ENCODE results near the gene ATRNL1. TPM values are rescaled to one million over a fixed set of nuclear protein-coding genes. Genes with fewer than 3 reads are reported as not detected.
"Not testable (repeated sequence)": the region's sequence is repeated elsewhere in the genome, so short reads cannot be mapped to it uniquely, and the experiment has no call there.

The ATRNL1 gene
- total RNA-seq, 1 donor from 2014 or later, result 11.4 TPM

GRCh38 chr10:115328331-115328730, 235.2 kb downstream of the ATRNL1 start:
- Histone ChIP-seq H3K27me3 (ENCODE audit: control insufficient read depth, insufficient read depth, low read length) (no peaks in the 10 kb centered on the region), H3K4me3 (ENCODE audit: low read depth, low read length) (no peak overlapping the region), H3K36me3 (ENCODE audit: control insufficient read depth, insufficient read depth, low read length) (no peaks in the 10 kb centered on the region)
- DNase-seq (ENCODE audit: low read depth), result no peak
- TF ChIP-seq CTCF (IDR thresholded peaks at IDR 0.05; ENCODE audit: insufficient read depth, low read length, poor library complexity, severe bottlenecking), result no peak

- Histone ChIP-seq H3K4me3 (ENCODE audit: low read depth, low read length) (no peak overlapping the region), H3K36me3 (ENCODE audit: control insufficient read depth, insufficient read depth, low read length) (no peaks in the 10 kb centered on the region), H3K27me3 (ENCODE audit: control insufficient read depth, insufficient read depth, low read length) (no peaks in the 10 kb centered on the region)
- DNase-seq (ENCODE audit: low read depth), result peak; percentile 34
- no peak for TF ChIP-seq CTCF (IDR thresholded peaks at IDR 0.05; ENCODE audit: insufficient read depth, low read length, poor library complexity, severe bottlenecking)
Observed at GRCh38 chr10:115335366-115335765, 242.2 kb downstream of the ATRNL1 start.

GRCh38 chr10:115355162-115355760, 262.1 kb downstream of the ATRNL1 start:
- TF ChIP-seq CTCF (IDR thresholded peaks at IDR 0.05; ENCODE audit: insufficient read depth, low read length, poor library complexity, severe bottlenecking), result peak; percentile 78
- Histone ChIP-seq H3K27me3 (ENCODE audit: control insufficient read depth, insufficient read depth, low read length) (no peaks in the 10 kb centered on the region), H3K4me3 (ENCODE audit: low read depth, low read length) (no peak overlapping the region), H3K36me3 (ENCODE audit: control insufficient read depth, insufficient read depth, low read length) (no peaks in the 10 kb centered on the region)
- peak; percentile 44 for DNase-seq (ENCODE audit: low read depth)

GRCh38 chr10:115367920-115368319, 274.8 kb downstream of the ATRNL1 start:
- H3K27me3 ChIP-seq (ENCODE audit: control insufficient read depth, insufficient read depth, low read length); H3K4me3 ChIP-seq (ENCODE audit: low read depth, low read length); DNase-seq (ENCODE audit: low read depth); H3K36me3 ChIP-seq (ENCODE audit: control insufficient read depth, insufficient read depth, low read length): not testable (repeated sequence)

GRCh38 chr10:115379064-115379463, 285.9 kb downstream of the ATRNL1 start:
- H3K27me3 ChIP-seq (ENCODE audit: control insufficient read depth, insufficient read depth, low read length), result no peaks in the 10 kb centered on the region
- no peaks in the 10 kb centered on the region for H3K36me3 ChIP-seq (ENCODE audit: control insufficient read depth, insufficient read depth, low read length)
- DNase-seq (ENCODE audit: low read depth), result no peak
- H3K4me3 ChIP-seq (ENCODE audit: low read depth, low read length), result no peak overlapping the region
- TF ChIP-seq CTCF (IDR thresholded peaks at IDR 0.05; ENCODE audit: insufficient read depth, low read length, poor library complexity, severe bottlenecking), result no peak

GRCh38 chr10:115384665-115385064, 291.5 kb downstream of the ATRNL1 start:
- Histone ChIP-seq H3K36me3 (ENCODE audit: control insufficient read depth, insufficient read depth, low read length) (no peaks in the 10 kb centered on the region), H3K27me3 (ENCODE audit: control insufficient read depth, insufficient read depth, low read length) (no peaks in the 10 kb centered on the region), H3K4me3 (ENCODE audit: low read depth, low read length) (no peak overlapping the region)
- no peak for TF ChIP-seq CTCF (IDR thresholded peaks at IDR 0.05; ENCODE audit: insufficient read depth, low read length, poor library complexity, severe bottlenecking)
- no peak for DNase-seq (ENCODE audit: low read depth)
